ENCODE results near the gene ZNF296.

DNA sequence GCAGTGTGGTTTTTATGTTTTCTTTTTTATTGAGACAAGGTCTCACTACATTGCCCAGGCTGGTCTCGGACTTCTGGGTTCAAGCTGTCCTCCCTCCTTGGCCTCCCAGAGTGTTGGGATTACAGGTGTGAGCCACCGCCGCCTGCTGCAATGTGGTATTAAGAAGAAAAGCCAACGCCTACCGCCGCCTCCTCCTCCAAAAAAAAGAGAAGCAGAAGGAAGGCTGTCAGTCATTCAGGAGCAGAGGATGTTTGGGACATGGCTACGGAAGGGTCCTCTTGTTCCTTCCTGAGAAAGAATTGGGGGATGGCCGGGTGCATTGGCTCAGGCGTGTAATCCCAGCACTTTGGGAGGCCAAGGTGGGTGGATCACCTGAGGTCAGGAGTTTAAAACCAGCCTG is 17.9 kb upstream of the ZNF296 start:
- TF ChIP-seq CTCF (IDR thresholded peaks at IDR 0.05) (no peak), EZH2phosphoT487 (IDR thresholded peaks at IDR 0.05) (no peak), EZH2 (IDR thresholded peaks at IDR 0.05) (no peak)

Data from neural progenitor cell (in vitro differentiated cells).